SH-SY5Y (cell line): ENCODE results near the gene FCN3.

ENCODE experiments used
- GATA2 ChIP-seq: IDR thresholded peaks from 2 replicates; pipeline ENCODE4 v1.6.1; 2011; ENCODE audit warnings: mild to moderate bottlenecking, low read depth, low read length
- GATA3 ChIP-seq: IDR thresholded peaks from 2 replicates; pipeline ENCODE4 v1.6.1; 2011; ENCODE audit warnings: low read depth, mild to moderate bottlenecking, low read length, moderate library complexity

- TF ChIP-seq GATA2: no peak
- TF ChIP-seq GATA3: no peak
These were observed 18.4 kb upstream of the FCN3 start for GRCh38 chr1:27392778-27393635.
